Endodermal cell (in vitro differentiated cells): ENCODE results near the gene RHBDD3. TPM values are rescaled to one million over a fixed set of nuclear protein-coding genes. Genes with fewer than 3 reads are reported as not detected.

Source experiments
- DNase-seq: peaks from one replicate; pipeline ENCODE4 v3.0.0-alpha.2; 2017
- H3K27ac ChIP-seq: 2 replicates; pipeline ENCODE4 v1.5.1; 2013; ENCODE audit warnings: mild to moderate bottlenecking, low read depth, low read length, moderate library complexity
- H3K27me3 ChIP-seq: 2 replicates; pipeline ENCODE4 v1.6.1; 2013; ENCODE audit warnings: mild to moderate bottlenecking, low read length, moderate library complexity; ENCODE audit not compliant: insufficient read depth, control insufficient read depth, poor library complexity, severe bottlenecking
- H3K36me3 ChIP-seq: 2 replicates; pipeline ENCODE4 v1.7.0; 2013; ENCODE audit warnings: mild to moderate bottlenecking, low read length, moderate library complexity; ENCODE audit not compliant: control insufficient read depth, insufficient read depth
- H3K4me1 ChIP-seq: one replicate; pipeline ENCODE4 v1.7.0; 2013; ENCODE audit warnings: low read length; ENCODE audit not compliant: control insufficient read depth, insufficient read depth
- H3K4me3 ChIP-seq: 2 replicates; pipeline ENCODE4 v1.5.1; 2013; ENCODE audit warnings: mild to moderate bottlenecking, low read length, moderate library complexity
- H3K9ac ChIP-seq: 2 replicates; pipeline ENCODE4 v1.6.1; 2013; ENCODE audit warnings: mild to moderate bottlenecking, low read length, moderate library complexity; ENCODE audit not compliant: poor library complexity, severe bottlenecking; ENCODE audit errors: extremely low read depth
- H3K9me3 ChIP-seq: 2 replicates; pipeline ENCODE4 v1.6.1; 2013; ENCODE audit warnings: mild to moderate bottlenecking, low read length, moderate library complexity; ENCODE audit not compliant: control insufficient read depth
- H3K27ac Mint-ChIP-seq: 2 replicates; pipeline ENCODE4 v1.8.0; 2020; ENCODE audit warnings: mixed read lengths
- H3K27me3 Mint-ChIP-seq: 2 replicates; pipeline ENCODE4 v1.8.0; 2021; ENCODE audit warnings: mild to moderate bottlenecking, mixed read lengths; ENCODE audit not compliant: insufficient read depth
- H3K36me3 Mint-ChIP-seq: 2 replicates; pipeline ENCODE4 v1.8.0; 2020; ENCODE audit warnings: low read depth, mixed read lengths
- H3K4me1 Mint-ChIP-seq: 2 replicates; pipeline ENCODE4 v1.8.0; 2020; ENCODE audit warnings: mixed read lengths
- H3K4me3 Mint-ChIP-seq: 2 replicates; pipeline ENCODE4 v1.8.0; 2020; ENCODE audit warnings: mild to moderate bottlenecking, moderate library complexity, mixed read lengths
- H3K9me3 Mint-ChIP-seq: 2 replicates; pipeline ENCODE4 v1.8.0; 2020; ENCODE audit warnings: mild to moderate bottlenecking, mixed read lengths
- CTCF ChIP-seq: fragments of 200-600 bp; sonication (generic); conservative IDR thresholded peaks from 2 replicates; pipeline ENCODE4 v1.5.0; 2021; ENCODE audit warnings: antibody characterized with exemption, mild to moderate bottlenecking
- WGBS, 2 experiments: methylation state at CpG; one replicate each; pipeline versions ENCODE4 v1.1.5 to v1.1.7; 2013; ENCODE audit warnings: missing lambda C conversion rate in 2 of 2, mixed read lengths in 1 of 2; ENCODE audit not compliant: insufficient coverage in 1 of 2, insufficient read length in 1 of 2; 5-methylcytosine and 5-hydroxymethylcytosine counted together
- long read RNA-seq, 4 experiments: library from polyadenylated mRNA in 2 of 4; library from RNA in 1 of 4; library from capped mRNA in 1 of 4; stranded (forward) in 3 of 4; unstranded in 1 of 4; transcript quantifications; one replicate each; pipeline ENCODE4 v2.0.0, GENCODE V29; 2020 to 2021; ENCODE audit warnings: inconsistent platforms in 1 of 4
- polyA plus RNA-seq, 2 experiments: library from polyadenylated mRNA; stranded (reverse); fragments of 50-300 nt; gene quantifications; one replicate each; pipeline ENCODE4 v1.2.3, GENCODE V29; 2013
- total RNA-seq, 2 donors: library from RNA; stranded (reverse); fragmentation: NEBNext Ultra II Directional in 1 of 2; extraction: Animal tissue kit (Norgen Biotek cat#: 25700) in 1 of 2; gene quantifications; 2 replicates in 1 of 2; 3 replicates in 1 of 2; pipeline ENCODE4 v1.2.1, GENCODE V29; 2021

The RHBDD3 gene
- total RNA-seq, result 10 to 100 TPM; 65.0 to 75.2 TPM
- polyA plus RNA-seq (2013, experiment 1 of 2), result 45.2 TPM
- polyA plus RNA-seq (2013, experiment 2 of 2), result 37.1 TPM
- long read RNA-seq, experiment 1, transcript RHBDD3-201 (7 exons, 1,794 nt), result major isoform, 9 of 23 reads
- long read RNA-seq, experiment 1, partial matches to known transcripts, result 8 of 23 reads
- long read RNA-seq, experiment 1, other reads (novel, unspliced or antisense), result 6 of 23 reads
- long read RNA-seq, experiment 2, transcript RHBDD3-201 (7 exons, 1,794 nt), result major isoform, 52 of 150 reads
- long read RNA-seq, experiment 2, partial matches to known transcripts, result 10 of 150 reads
- long read RNA-seq, experiment 2, other reads (novel, unspliced or antisense), result 85 of 150 reads
- long read RNA-seq, experiment 3, transcript RHBDD3-201 (7 exons, 1,794 nt), result major isoform, 215 of 358 reads
- long read RNA-seq, experiment 3, transcript RHBDD3-206 (3 exons, 999 nt), result minor isoform, 21 of 358 reads
- long read RNA-seq, experiment 3, partial matches to known transcripts, result 34 of 358 reads
- long read RNA-seq, experiment 3, other reads (novel, unspliced or antisense), result 86 of 358 reads
- long read RNA-seq, experiment 4, transcript RHBDD3-201 (7 exons, 1,794 nt), result major isoform, 49 of 81 reads
- long read RNA-seq, experiment 4, transcript RHBDD3-206 (3 exons, 999 nt), result minor isoform, 5 of 81 reads
- long read RNA-seq, experiment 4, partial matches to known transcripts, result 8 of 81 reads
- long read RNA-seq, experiment 4, other reads (novel, unspliced or antisense), result 19 of 81 reads

- no peaks in the 10 kb centered on the region for H3K9me3 ChIP-seq
- peak within 1 kb of the TSS; percentile 100 for H3K27ac Mint-ChIP-seq
- peaks cover 40% of the 10 kb centered on the region for H3K4me1 Mint-ChIP-seq
- H3K4me3 Mint-ChIP-seq, result peak within 1 kb of the TSS; percentile 99
- H3K9ac ChIP-seq, result peak within 1 kb of the TSS; percentile 100
- H3K36me3 ChIP-seq, result peaks cover 61% of the 10 kb centered on the region
- no peak for TF ChIP-seq CTCF
- peak; percentile 97 for DNase-seq
- H3K27me3 Mint-ChIP-seq, result peaks cover 2% of the 10 kb centered on the region
- peaks cover 16% of the 10 kb centered on the region for H3K4me1 ChIP-seq
- H3K27me3 ChIP-seq, result no peaks in the 10 kb centered on the region
- H3K27ac ChIP-seq, result peak within 1 kb of the TSS; percentile 100
- H3K36me3 Mint-ChIP-seq, result peaks cover 53% of the 10 kb centered on the region
- 0 to 1% methylated on average over 34 to 67 of the region's 67 CpGs for WGBS, 2 experiments
- H3K9me3 Mint-ChIP-seq, result no peaks in the 10 kb centered on the region
- H3K4me3 ChIP-seq, result peak within 1 kb of the TSS; percentile 99
Measured at GRCh38 chr22:29267858-29268510, at the start of gene RHBDD3, which contains the start of gene EWSR1. RHBDD3 (minus strand) TSS chr22:29267981; CDS start chr22:29265626, 2,355 bp downstream. EWSR1 (plus strand) TSS chr22:29268268; CDS start chr22:29268337, 69 bp downstream.

- peaks cover 10% of the 10 kb centered on the region for H3K9me3 Mint-ChIP-seq
- peak overlapping the region; percentile 37 for H3K4me3 Mint-ChIP-seq
- 80 to 81% methylated on average over 12 to 18 of the region's 18 CpGs for WGBS, 2 experiments
- H3K9me3 ChIP-seq, result no peaks in the 10 kb centered on the region
- no peaks in the 10 kb centered on the region for H3K4me1 ChIP-seq
- H3K4me3 ChIP-seq, result no peak overlapping the region
- H3K27me3 Mint-ChIP-seq, result peaks cover 47% of the 10 kb centered on the region
- DNase-seq, result no peak
- no peak overlapping the region for H3K9ac ChIP-seq
- no peak overlapping the region for H3K27ac ChIP-seq
- H3K36me3 ChIP-seq, result no peaks in the 10 kb centered on the region
- H3K27ac Mint-ChIP-seq, result no peak overlapping the region
- TF ChIP-seq CTCF, result no peak
- H3K4me1 Mint-ChIP-seq, result peaks cover 9% of the 10 kb centered on the region
- peaks cover 38% of the 10 kb centered on the region for H3K27me3 ChIP-seq
- H3K36me3 Mint-ChIP-seq, result peaks cover 11% of the 10 kb centered on the region
Measured at GRCh38 chr22:29316141-29316828, 48.5 kb upstream of the RHBDD3 start.
